ENCODE results near the gene NECAB2. TPM values are rescaled to one million over a fixed set of nuclear protein-coding genes. Genes with fewer than 3 reads are reported as not detected.

The NECAB2 gene
- total RNA-seq, 4 donors from 2014 or later: 1.1 TPM; not detected in 3

GRCh38 chr16:83979441-83979840, 11.4 kb downstream of the NECAB2 start:
- TF ChIP-seq POLR2A (IDR thresholded peaks at IDR 0.05): no peak
- TF ChIP-seq, protein P1, sequence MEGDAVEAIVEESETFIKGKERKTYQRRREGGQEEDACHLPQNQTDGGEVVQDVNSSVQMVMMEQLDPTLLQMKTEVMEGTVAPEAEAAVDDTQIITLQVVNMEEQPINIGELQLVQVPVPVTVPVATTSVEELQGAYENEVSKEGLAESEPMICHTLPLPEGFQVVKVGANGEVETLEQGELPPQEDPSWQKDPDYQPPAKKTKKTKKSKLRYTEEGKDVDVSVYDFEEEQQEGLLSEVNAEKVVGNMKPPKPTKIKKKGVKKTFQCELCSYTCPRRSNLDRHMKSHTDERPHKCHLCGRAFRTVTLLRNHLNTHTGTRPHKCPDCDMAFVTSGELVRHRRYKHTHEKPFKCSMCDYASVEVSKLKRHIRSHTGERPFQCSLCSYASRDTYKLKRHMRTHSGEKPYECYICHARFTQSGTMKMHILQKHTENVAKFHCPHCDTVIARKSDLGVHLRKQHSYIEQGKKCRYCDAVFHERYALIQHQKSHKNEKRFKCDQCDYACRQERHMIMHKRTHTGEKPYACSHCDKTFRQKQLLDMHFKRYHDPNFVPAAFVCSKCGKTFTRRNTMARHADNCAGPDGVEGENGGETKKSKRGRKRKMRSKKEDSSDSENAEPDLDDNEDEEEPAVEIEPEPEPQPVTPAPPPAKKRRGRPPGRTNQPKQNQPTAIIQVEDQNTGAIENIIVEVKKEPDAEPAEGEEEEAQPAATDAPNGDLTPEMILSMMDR (IDR thresholded peaks at IDR 0.05): no peak
- no peak for TF ChIP-seq EP300 (IDR thresholded peaks at IDR 0.05)
- TF ChIP-seq POLR2AphosphoS5 (IDR thresholded peaks at IDR 0.05): no peak
- H3K4me1 ChIP-seq: no peaks in the 10 kb centered on the region
- no peaks in the 10 kb centered on the region for H3K36me3 ChIP-seq
- no peak overlapping the region for H3K4me3 ChIP-seq
- WGBS, 2 donors (ENCODE audit: low coverage in 1 of 2): 92% methylated on average over 2 of the region's 7 CpGs; no CpG with 5 or more reads in 1 of the 2 donors
- peaks cover 0 to 21% (median 0%) of the 10 kb centered on the region in 3 donors for H3K9me3 ChIP-seq
- H3K27ac ChIP-seq: no peak overlapping the region
- no peak for ATAC-seq
- H3K27me3 ChIP-seq: peaks cover 3% of the 10 kb centered on the region

DNA sequence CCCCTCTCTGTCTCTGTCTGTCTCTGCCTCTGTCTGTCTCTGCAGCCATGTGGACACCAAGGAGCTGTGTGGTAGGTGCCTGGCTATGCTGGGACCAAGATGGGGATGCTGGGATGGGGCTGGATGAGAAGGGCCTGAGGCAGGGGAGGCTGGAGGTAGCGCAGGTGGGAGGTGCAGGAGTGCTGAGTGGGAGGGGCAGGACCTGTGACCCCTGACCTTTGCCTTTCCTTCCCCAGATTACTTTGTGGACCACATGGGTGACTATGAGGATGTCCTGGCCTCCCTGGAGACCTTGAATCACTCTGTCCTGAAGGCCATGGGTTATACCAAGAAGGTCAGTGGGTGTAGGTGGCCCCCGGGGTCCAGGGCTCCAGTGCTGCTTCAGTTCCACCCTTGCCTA, 12.8 kb downstream of the NECAB2 start:
- no peaks in the 10 kb centered on the region for H3K4me1 ChIP-seq
- H3K4me3 ChIP-seq: no peak overlapping the region
- ATAC-seq: no peak
- WGBS, 2 donors (ENCODE audit: low coverage in 1 of 2): no CpG with 5 or more reads among the region's 2 CpGs
- no peaks in the 10 kb centered on the region for H3K36me3 ChIP-seq
- H3K27me3 ChIP-seq: peaks cover 3% of the 10 kb centered on the region
- no peak overlapping the region for H3K27ac ChIP-seq
- TF ChIP-seq POLR2AphosphoS5 (IDR thresholded peaks at IDR 0.05): no peak
- no peak for TF ChIP-seq POLR2A (IDR thresholded peaks at IDR 0.05)
- TF ChIP-seq EP300 (IDR thresholded peaks at IDR 0.05): no peak
- peaks cover 0 to 21% (median 0%) of the 10 kb centered on the region in 3 donors for H3K9me3 ChIP-seq

DNA sequence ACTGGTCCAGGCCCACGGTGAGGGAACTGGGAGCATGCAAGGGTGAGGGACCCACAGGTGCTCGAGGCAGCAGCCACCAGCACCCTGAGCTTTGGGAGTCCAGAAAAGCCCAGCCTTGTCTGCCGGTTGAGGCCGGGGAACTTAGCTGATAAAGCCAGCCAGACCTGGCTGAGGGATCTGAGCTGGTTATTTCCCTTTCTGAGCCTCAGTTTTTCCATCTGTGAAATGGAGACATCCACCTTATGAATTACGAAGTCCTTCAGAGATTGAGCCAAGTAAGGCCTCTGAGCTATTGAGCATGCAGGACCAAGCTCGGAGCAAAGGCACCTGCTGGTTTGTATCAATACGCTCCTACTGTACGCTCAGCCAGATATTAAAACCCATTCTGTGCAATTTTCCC, 13.8 kb downstream of the NECAB2 start:
- no peak for ATAC-seq
- Histone ChIP-seq H3K27ac (no peak overlapping the region), H3K4me3 (no peak overlapping the region), H3K27me3 (no peaks in the 10 kb centered on the region), H3K9me3 (peaks cover 0 to 21% (median 0%) of the 10 kb centered on the region in 3 donors), H3K36me3 (no peaks in the 10 kb centered on the region), H3K4me1 (no peaks in the 10 kb centered on the region)
- TF ChIP-seq, protein P1 (IDR thresholded peaks at IDR 0.05): no peak
- no peak for TF ChIP-seq POLR2AphosphoS5 (IDR thresholded peaks at IDR 0.05)
- TF ChIP-seq EP300 (IDR thresholded peaks at IDR 0.05): no peak
- TF ChIP-seq POLR2A (IDR thresholded peaks at IDR 0.05): no peak
- 94 to 100% methylated on average over 7 to 8 of the region's 8 CpGs for WGBS, 2 donors (ENCODE audit: low coverage in 1 of 2)

- Histone ChIP-seq H3K27me3 (no peaks in the 10 kb centered on the region), H3K4me1 (no peaks in the 10 kb centered on the region), H3K4me3 (no peak overlapping the region), H3K27ac (no peak overlapping the region), H3K36me3 (no peaks in the 10 kb centered on the region), H3K9me3 (peaks cover 0 to 13% (median 0%) of the 10 kb centered on the region in 3 donors)
- TF ChIP-seq EP300 (IDR thresholded peaks at IDR 0.05): no peak
- WGBS, 2 donors (ENCODE audit: low coverage in 1 of 2): 75 to 78% methylated on average over 4 of the region's 4 CpGs
- ATAC-seq: no peak
Observed at GRCh38 chr16:83983491-83983890, 15.4 kb downstream of the NECAB2 start.

- no peak for ATAC-seq
- H3K4me1 ChIP-seq: peaks cover 0 to 11% (median 0%) of the 10 kb centered on the region in 3 donors
- H3K27me3 ChIP-seq: peaks cover 23% of the 10 kb centered on the region
- WGBS, 2 donors (ENCODE audit: low coverage in 1 of 2): 59 to 85% methylated on average over 6 to 7 of the region's 8 CpGs
- H3K36me3 ChIP-seq: no peaks in the 10 kb centered on the region
- H3K27ac ChIP-seq: no peak overlapping the region
- no peak overlapping the region for H3K4me3 ChIP-seq
- no peak for TF ChIP-seq POLR2AphosphoS5 (IDR thresholded peaks at IDR 0.05)
- H3K9me3 ChIP-seq: no peaks in the 10 kb centered on the region
Observed at GRCh38 chr16:83989300-83989699, 21.3 kb downstream of the NECAB2 start.

GRCh38 chr16:83990492-83990891, 22.4 kb downstream of the NECAB2 start:
- H3K9me3 ChIP-seq: no peaks in the 10 kb centered on the region
- no peak for TF ChIP-seq EP300 (IDR thresholded peaks at IDR 0.05)
- TF ChIP-seq, protein P1 (IDR thresholded peaks at IDR 0.05): no peak
- no peak for TF ChIP-seq POLR2AphosphoS5 (IDR thresholded peaks at IDR 0.05)
- no peak for TF ChIP-seq POLR2A (IDR thresholded peaks at IDR 0.05)
- no peak for ATAC-seq
- no peak overlapping the region for H3K4me3 ChIP-seq
- WGBS, 2 donors (ENCODE audit: low coverage in 1 of 2): 92 to 96% methylated on average over 4 to 7 of the region's 11 CpGs
- peaks cover 0 to 13% (median 0%) of the 10 kb centered on the region in 3 donors for H3K4me1 ChIP-seq
- no peaks in the 10 kb centered on the region for H3K36me3 ChIP-seq
- peaks cover 23% of the 10 kb centered on the region for H3K27me3 ChIP-seq
- no peak overlapping the region for H3K27ac ChIP-seq

All from gastroesophageal sphincter (tissue), 4 donors.